B cell (primary cell): ENCODE data around the gene DYNLT1.

ENCODE experiments used
- CTCF ChIP-seq: fragments of 200-600 bp; IDR thresholded peaks from one replicate; pipeline ENCODE4 v1.8.0; 2022; ENCODE audit warnings: antibody characterized with exemption, mild to moderate bottlenecking
- EZH2 ChIP-seq: IDR thresholded peaks from 2 replicates; pipeline ENCODE4 v1.6.1; 2012; ENCODE audit warnings: borderline replicate concordance, low read depth, mild to moderate bottlenecking, moderate library complexity, low read length; ENCODE audit not compliant: insufficient read depth, poor library complexity, severe bottlenecking

DNA sequence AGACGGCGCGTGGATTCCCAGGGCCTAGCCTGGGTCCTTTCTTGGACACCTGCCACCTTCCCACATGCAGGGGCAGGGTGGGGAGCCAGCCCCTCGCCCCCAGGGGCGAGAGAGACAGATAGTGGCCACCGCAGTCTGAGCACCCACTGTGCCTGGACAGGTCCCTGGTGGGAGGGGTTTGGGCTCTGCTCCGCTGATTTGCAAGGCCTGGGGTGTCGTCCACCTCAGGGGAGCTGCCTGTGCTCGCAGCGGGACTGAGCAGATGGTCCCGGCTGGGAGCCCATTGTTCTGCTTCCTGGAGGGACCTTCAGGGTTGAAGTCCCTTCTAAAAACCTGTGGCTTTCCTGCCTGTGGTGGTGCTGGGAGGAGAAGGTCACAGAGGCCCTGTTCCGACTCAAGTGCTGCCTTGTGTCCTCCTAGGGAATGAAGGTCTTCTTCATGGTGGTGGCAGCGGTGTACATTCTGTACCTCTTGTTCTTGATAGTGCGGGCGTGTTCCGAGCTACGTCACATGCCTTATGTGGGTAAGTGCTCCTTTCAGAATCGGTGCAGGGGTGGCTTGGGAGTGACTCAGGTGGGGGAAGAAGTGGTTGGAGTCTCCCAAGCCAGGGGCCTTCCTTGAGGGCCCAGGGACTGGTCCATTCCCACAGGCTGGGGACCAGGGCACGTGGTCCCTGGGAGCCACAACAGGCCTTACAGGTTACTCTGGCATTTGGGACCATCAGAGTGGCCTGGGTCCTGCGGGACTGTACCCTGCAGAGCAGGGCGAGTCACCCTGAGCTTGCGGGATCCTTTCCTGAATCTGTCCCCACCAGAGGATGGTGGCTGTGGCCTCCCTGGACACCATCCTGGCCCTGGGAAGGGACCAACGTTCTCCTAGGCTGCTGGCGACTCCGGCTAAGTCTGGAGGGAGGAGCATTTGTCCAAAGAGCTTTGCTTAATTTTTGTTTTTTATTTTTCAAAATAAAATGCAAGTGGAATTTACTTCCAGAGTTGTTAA, 19.6 kb downstream of the DYNLT1 start:
- TF ChIP-seq EZH2 = no peak
- no peak for TF ChIP-seq CTCF
